ENCODE data around the gene MMP2.

MMP2 gene

GRCh38 chr16:55513616-55514015 is 34.6 kb downstream of the MMP2 start:
- no peak for DNase-seq (ENCODE audit: low read depth, low spot score)

DNA sequence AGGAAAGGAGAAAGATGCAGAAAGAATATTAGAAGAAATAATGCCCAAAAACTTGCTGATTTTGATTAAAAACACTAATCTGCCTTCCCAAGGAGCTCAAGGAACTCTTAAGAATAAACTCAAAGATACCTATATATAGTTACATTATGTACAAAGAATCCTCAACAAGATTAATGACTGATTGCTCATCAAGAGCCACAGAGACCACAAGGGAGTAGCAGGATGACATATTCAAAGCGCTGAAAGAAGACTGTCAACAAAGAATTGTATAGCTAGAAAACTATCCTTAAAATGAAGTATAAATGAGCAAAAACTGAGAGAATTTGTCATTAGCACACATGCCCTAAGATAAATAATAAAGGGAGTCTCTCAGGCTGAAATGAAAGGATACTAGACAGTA is 36.1 kb downstream of the MMP2 start:
- DNase-seq (ENCODE audit: low read depth, low spot score): no peak

DNA sequence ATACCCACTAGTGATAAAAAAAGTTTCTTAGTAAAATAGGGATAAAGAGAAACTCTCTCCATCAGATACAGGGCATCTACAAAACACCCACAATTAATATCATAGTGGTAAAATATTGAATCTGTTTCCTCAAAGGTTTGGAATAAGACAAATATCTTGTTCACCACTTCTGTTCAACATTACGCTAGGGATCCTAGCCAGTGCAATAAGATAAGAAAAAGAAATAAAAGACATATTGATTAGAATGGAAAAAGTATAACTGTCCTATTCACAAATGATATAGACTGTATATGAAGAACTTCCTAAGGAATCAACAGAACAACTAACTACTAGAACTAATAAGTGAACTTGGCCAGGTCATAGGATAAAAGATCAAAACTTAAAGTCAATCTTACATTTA is 42.8 kb downstream of the MMP2 start:
- DNase-seq (ENCODE audit: low read depth, low spot score): no peak

- no peak for DNase-seq (ENCODE audit: low read depth, low spot score)
Measured at GRCh38 chr16:55526441-55526840, 47.4 kb downstream of the MMP2 start.

GRCh38 chr16:55527885-55528284 is 48.9 kb downstream of the MMP2 start:
- DNase-seq (ENCODE audit: low read depth, low spot score): no peak

DNA sequence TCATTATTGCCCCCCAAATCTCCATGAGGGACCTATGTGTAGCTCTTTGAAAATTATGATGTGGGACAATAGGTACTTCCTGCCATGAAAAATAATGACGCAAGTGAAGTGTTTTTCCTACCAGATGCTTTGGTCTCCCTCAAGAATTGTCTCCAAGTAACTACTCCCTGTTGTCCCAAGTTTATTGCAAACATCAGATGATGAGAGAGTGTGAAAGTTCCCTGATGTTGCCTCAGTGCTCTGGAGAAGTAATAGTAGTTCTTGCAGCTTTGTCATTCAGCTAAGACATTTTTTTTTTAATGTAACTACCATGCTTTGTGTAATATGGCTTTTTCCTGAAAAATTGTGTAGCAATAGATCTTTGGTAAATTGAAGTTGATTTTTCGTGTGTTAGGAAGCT is 50.0 kb downstream of the MMP2 start:
- no peak for DNase-seq (ENCODE audit: low read depth, low spot score)

DNA sequence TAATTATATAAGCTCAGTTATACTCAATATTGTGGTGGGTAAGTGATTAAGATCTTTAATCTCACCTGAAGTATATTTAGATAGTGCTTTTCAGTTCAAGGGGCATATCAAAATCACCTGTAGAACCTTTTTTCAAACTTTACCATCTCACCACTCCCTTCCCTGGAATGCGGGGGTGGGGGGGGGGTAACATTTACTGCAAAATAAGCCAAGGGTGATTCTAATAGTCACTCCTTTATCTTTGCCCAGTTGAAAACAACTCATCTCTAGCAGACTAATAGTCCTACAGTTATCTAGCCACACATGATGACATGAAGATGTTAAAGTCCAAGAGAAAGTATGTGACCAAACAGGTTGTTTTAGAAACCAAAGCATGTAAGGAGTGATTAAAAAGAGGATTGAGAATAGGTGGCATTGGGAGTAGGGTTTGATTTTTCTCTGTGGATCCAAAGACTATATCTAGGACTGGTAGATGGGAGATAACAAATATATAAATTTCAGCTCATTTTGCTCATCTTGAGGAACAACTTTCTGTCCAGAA is 51.4 kb downstream of the MMP2 start:
- no peak for DNase-seq (ENCODE audit: low read depth, low spot score)

DNA sequence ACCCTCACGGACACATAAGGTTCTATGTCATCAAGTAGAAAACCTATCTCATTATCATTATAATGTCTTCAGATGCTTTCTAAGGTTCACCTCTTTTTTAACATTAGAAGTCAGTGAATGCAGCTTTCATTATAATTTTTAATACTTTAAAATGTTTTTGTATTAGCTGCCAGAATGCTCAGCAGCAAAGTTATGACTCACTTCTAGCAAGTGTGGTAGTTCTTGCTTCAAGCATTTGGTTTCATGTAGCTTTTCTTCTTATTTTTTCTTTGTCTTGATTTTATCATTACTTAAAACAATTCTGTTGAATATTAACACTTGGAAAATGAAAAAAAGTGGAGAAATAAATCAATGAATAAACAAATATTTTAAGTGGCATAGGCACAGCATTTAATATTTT is 53.2 kb downstream of the MMP2 start:
- DNase-seq (ENCODE audit: low read depth, low spot score): no peak

- no peak for DNase-seq (ENCODE audit: low read depth, low spot score)
Measured at GRCh38 chr16:55534756-55535155, 55.8 kb downstream of the MMP2 start.

DNA sequence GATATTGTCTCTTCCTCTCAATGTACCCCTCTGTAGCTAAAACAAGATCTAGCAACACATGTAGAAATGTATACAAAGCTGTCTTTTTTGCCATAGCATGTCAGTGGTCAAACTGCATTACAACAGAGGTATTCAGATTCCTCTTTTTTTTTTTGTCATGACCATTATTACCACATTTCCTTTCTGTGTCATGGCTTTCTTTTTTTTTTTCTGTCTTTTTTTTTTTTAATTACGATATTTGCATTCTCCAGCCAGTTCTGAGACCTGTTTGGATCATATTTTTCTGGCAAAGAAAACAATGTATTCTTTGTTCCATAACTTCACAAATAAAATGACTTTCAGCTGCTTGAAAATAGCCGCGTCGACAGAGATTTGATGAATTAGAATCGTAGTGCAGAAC is 60.1 kb downstream of the MMP2 start:
- DNase-seq (ENCODE audit: low read depth, low spot score): no peak

- no peak for DNase-seq (ENCODE audit: low read depth, low spot score)
Measured at GRCh38 chr16:55539488-55539887, 60.5 kb downstream of the MMP2 start.

DNA sequence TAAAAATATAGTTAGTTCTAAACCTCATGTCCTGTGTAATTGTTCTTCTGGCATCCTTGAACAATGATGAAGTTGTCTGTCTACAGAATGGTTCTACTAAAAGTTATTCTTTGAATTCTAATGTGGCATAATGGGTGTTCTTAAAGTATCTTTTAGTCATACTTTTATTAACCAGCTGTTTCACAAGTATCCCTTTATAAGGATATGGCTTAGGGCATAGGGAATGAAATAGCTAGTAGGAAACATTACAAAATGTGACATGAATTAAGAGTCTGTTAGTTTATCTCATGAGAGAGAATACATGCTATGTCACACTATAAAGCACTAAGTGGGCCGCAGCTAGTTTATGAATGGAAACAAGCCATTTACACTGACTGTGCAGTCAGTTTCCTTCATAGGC is 61.2 kb downstream of the MMP2 start:
- DNase-seq (ENCODE audit: low read depth, low spot score): no peak

DNA sequence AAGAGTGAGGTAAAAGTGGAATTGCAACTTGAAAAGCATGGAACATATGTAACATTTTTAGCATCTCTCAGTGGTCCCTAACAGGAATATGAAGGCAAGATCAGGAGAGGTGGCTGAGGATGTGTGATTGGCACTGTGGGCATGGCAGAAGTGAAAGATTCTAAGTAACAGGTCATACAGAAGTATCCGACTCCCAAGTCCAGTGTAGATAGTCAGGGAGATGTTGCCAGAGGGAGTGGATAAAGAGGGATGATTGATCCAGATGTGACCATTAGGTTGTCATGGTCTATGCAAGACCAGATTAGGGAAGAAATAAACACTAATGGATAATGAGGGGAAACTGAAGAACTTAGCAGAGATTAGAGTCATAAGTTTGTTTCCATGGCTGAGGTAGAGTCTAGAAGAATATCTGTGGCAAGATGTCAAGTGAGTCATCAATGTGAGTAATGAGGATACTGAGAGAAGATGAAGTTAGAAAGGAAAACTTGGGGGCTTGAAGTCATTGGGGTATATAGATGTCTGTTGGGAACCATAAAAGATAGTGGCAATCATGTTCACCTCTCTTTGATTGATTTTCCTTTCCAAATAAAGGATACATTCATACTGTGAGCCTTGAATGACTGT is 63.6 kb downstream of the MMP2 start:
- DNase-seq (ENCODE audit: low read depth, low spot score): no peak

DNA sequence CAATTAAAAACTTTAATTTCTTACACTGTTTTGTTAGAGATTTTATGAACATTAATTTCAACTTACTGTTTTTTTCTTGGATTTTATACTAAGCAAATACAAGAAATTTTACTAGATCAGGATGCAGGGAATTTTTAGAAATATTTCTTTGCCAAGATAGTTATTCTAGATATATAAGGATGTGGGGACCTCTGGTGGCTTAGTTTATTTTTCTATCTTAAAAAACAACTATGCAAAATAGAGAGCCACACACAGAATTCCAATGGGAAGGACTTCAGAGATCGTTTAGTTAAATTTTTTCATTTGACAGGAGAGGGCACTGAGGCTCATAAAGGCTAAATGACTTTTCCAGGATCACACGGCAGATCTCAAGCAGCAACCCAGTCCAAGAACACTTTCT is 64.5 kb downstream of the MMP2 start:
- DNase-seq (ENCODE audit: low read depth, low spot score): no peak

DNA sequence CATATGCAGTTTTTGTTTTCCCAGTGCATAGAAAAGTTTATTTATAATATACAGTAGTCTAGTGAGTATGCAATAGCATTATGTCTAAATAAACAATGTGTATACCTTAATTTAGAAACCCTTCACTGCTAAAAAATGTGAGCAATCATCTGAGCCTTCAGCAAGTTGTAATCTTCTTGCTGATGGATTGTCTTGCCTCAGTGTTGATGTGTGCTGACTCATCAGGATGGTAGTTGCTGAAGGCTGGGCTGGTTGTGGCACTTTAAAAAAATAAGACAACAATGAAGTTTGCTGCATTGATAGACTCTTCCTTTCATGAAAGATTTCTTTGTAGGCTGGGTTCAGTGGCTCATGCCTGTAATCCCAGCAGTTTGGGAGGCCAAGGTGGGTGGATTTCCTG is 73.6 kb downstream of the MMP2 start:
- DNase-seq (ENCODE audit: low read depth, low spot score): no peak

GRCh38 chr16:55555436-55555835 is 76.4 kb downstream of the MMP2 start:
- no peak for DNase-seq (ENCODE audit: low read depth, low spot score)
